OCI-LY1 (cell line): ENCODE measurements around the gene PTF1A.

Source experiments
- H2AFZ ChIP-seq: fragments of 200-600 bp; sonication (generic), shearing (Covaris generic); 2 replicates; pipeline ENCODE4 v1.6.0; 2014; ENCODE audit warnings: antibody characterized with exemption, mild to moderate bottlenecking, low read length
- H3F3A ChIP-seq: fragments of 200-600 bp; sonication (generic), shearing (Covaris generic); 2 replicates; pipeline ENCODE4 v1.6.0; 2014; ENCODE audit warnings: mild to moderate bottlenecking, antibody characterized with exemption, low read length, moderate library complexity; ENCODE audit not compliant: insufficient read depth
- H3K27ac ChIP-seq: fragments of 200-600 bp; sonication (generic); 2 replicates; pipeline ENCODE4 v1.5.1; 2014; ENCODE audit warnings: low read length, mixed run types, mild to moderate bottlenecking, low read depth; ENCODE audit not compliant: poor library complexity, severe bottlenecking
- H3K27me3 ChIP-seq: fragments of 200-600 bp; sonication (generic); 2 replicates; pipeline ENCODE4 v1.6.0; 2014; ENCODE audit warnings: antibody characterized with exemption, mild to moderate bottlenecking, low read length, moderate library complexity; ENCODE audit not compliant: insufficient read depth
- H3K36me3 ChIP-seq: fragments of 200-600 bp; sonication (generic); 2 replicates; pipeline ENCODE4 v1.6.1; 2014; ENCODE audit warnings: mild to moderate bottlenecking, antibody characterized with exemption, low read length, moderate library complexity, mixed read lengths; ENCODE audit not compliant: insufficient read depth
- H3K4me1 ChIP-seq: fragments of 200-600 bp; sonication (generic); 2 replicates; pipeline ENCODE4 v1.5.1; 2014; ENCODE audit warnings: mild to moderate bottlenecking, low read length, moderate library complexity; ENCODE audit not compliant: insufficient read depth, severe bottlenecking
- H3K4me2 ChIP-seq: fragments of 200-600 bp; sonication (generic), shearing (Covaris generic); 2 replicates; pipeline ENCODE4 v1.6.1; 2014; ENCODE audit warnings: low read length
- H3K4me3 ChIP-seq: fragments of 200-600 bp; sonication (generic); 2 replicates; pipeline ENCODE4 v1.5.1; 2014; ENCODE audit warnings: low read length, low read depth, mild to moderate bottlenecking, mixed read lengths; ENCODE audit not compliant: poor library complexity, severe bottlenecking
- H3K79me2 ChIP-seq: fragments of 200-600 bp; shearing (Covaris generic); 2 replicates; pipeline ENCODE4 v1.6.1; 2016; ENCODE audit warnings: mixed run types, low read length, mixed read lengths; ENCODE audit not compliant: insufficient read depth
- H3K9ac ChIP-seq: fragments of 200-600 bp; sonication (generic), shearing (Covaris generic); 2 replicates; pipeline ENCODE4 v1.6.1; 2014; ENCODE audit warnings: mild to moderate bottlenecking, low read length, mixed read lengths
- H3K9me2 ChIP-seq: fragments of 200-600 bp; sonication (generic), shearing (Covaris generic); 2 replicates; pipeline ENCODE4 v1.6.1; 2014; ENCODE audit warnings: low read depth, mild to moderate bottlenecking, low read length, mixed read lengths
- H3K9me3 ChIP-seq: fragments of 200-600 bp; shearing (Covaris generic); 2 replicates; pipeline ENCODE4 v1.6.1; 2014; ENCODE audit warnings: low read length, mixed read lengths
- H4K20me1 ChIP-seq: fragments of 200-600 bp; sonication (generic), shearing (Covaris generic); 2 replicates; pipeline ENCODE4 v1.6.0; 2016; ENCODE audit warnings: mild to moderate bottlenecking, low read length; ENCODE audit not compliant: insufficient read depth
- EZH2 ChIP-seq: fragments of 200-600 bp; sonication (generic), shearing (Covaris generic); IDR thresholded peaks from 2 replicates; pipeline ENCODE4 v1.8.0; 2017; ENCODE audit warnings: borderline replicate concordance, mixed run types, mild to moderate bottlenecking, antibody characterized with exemption, low read length, moderate library complexity, mixed read lengths
- TF ChIP-seq, protein P1 (sequence below): fragments of 200-600 bp; sonication (generic), shearing (Covaris generic); IDR thresholded peaks from 2 replicates; pipeline ENCODE4 v1.5.1; 2017; ENCODE audit warnings: mild to moderate bottlenecking, antibody characterized with exemption, low read length, moderate library complexity, mixed read lengths

PTF1A gene

DNA sequence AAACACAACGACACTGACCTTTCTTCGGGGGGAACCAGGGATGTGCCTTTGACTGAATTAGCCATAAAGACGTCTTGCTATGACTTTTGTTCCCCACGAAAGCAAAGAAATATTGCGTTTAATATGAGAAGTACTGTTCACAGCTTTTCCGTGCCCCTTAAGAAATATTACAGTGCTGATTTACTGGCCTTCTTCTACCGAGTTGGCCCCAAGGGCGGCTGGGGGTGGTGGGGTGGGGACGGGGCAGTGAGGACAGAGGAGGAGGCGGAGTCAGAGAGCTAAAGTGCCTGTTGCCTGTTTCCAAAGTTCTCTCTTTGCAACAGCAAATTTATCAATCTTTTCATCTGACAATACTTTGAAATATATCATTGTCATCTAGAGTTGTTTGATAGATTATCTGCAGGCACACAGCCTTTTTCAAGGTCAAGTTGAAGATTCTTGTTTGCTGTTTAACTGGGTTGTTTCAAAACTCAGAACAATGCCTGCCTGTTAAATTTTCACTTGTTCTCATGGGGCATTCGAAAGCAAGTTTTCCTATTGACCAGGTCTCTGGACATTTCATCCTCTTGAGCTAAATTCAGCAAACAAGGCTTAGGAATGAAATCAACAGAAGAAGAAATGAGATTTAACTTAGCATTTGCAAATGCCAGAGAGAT, 9.0 kb downstream of the PTF1A start:
- H3K9me3 ChIP-seq = no peaks in the 10 kb centered on the region
- no peaks in the 10 kb centered on the region for H3K27me3 ChIP-seq
- H3K36me3 ChIP-seq = no peaks in the 10 kb centered on the region
- no peaks in the 10 kb centered on the region for H3F3A ChIP-seq
- no peak overlapping the region for H3K27ac ChIP-seq
- no peak overlapping the region for H3K9ac ChIP-seq
- no peak overlapping the region for H2AFZ ChIP-seq
- H4K20me1 ChIP-seq = no peaks in the 10 kb centered on the region
- no peaks in the 10 kb centered on the region for H3K79me2 ChIP-seq
- TF ChIP-seq, protein P1, sequence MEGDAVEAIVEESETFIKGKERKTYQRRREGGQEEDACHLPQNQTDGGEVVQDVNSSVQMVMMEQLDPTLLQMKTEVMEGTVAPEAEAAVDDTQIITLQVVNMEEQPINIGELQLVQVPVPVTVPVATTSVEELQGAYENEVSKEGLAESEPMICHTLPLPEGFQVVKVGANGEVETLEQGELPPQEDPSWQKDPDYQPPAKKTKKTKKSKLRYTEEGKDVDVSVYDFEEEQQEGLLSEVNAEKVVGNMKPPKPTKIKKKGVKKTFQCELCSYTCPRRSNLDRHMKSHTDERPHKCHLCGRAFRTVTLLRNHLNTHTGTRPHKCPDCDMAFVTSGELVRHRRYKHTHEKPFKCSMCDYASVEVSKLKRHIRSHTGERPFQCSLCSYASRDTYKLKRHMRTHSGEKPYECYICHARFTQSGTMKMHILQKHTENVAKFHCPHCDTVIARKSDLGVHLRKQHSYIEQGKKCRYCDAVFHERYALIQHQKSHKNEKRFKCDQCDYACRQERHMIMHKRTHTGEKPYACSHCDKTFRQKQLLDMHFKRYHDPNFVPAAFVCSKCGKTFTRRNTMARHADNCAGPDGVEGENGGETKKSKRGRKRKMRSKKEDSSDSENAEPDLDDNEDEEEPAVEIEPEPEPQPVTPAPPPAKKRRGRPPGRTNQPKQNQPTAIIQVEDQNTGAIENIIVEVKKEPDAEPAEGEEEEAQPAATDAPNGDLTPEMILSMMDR = no peak
- no peak for TF ChIP-seq EZH2
- H3K4me3 ChIP-seq = no peak overlapping the region
- no peaks in the 10 kb centered on the region for H3K4me1 ChIP-seq
- H3K4me2 ChIP-seq = no peak overlapping the region
- no peaks in the 10 kb centered on the region for H3K9me2 ChIP-seq

- Histone ChIP-seq H3K9me2 (no peaks in the 10 kb centered on the region), H3K79me2 (no peaks in the 10 kb centered on the region), H4K20me1 (no peaks in the 10 kb centered on the region), H3F3A (no peaks in the 10 kb centered on the region), H3K9ac (no peak overlapping the region), H3K9me3 (no peaks in the 10 kb centered on the region), H3K4me1 (no peaks in the 10 kb centered on the region), H3K27ac (no peak overlapping the region), H3K36me3 (no peaks in the 10 kb centered on the region), H3K27me3 (no peaks in the 10 kb centered on the region), H2AFZ (no peak overlapping the region), H3K4me3 (no peak overlapping the region), H3K4me2 (no peak overlapping the region)
- TF ChIP-seq, protein P1 = no peak
- TF ChIP-seq EZH2 = no peak
Measured at GRCh38 chr10:23201837-23202236, 9.7 kb downstream of the PTF1A start.

DNA sequence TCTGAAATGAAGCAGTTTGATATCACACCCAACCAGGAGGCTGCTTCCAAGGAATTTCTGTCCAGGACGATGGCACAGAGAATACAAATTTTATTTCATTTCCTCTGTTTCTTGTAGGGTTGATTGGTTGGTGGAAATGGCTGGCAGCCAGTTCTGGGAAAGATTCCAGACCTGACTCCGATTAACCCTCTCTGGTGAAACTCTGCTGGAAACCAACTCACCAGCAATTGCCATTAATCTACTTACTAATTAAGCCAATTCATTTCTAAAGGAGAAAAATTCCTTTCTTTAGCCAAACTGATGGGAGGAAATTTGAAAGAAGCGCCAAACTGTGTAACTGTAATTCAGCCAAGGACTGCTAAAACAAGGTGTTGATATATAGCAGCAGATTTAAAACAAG, 10.7 kb downstream of the PTF1A start:
- Histone ChIP-seq H3K9me3 (no peaks in the 10 kb centered on the region), H3K79me2 (no peaks in the 10 kb centered on the region), H3K36me3 (no peaks in the 10 kb centered on the region), H3K4me2 (no peak overlapping the region), H3F3A (no peaks in the 10 kb centered on the region), H2AFZ (no peak overlapping the region), H3K9ac (no peak overlapping the region), H3K4me3 (no peak overlapping the region), H3K4me1 (no peaks in the 10 kb centered on the region), H4K20me1 (no peaks in the 10 kb centered on the region), H3K27ac (no peak overlapping the region), H3K9me2 (no peaks in the 10 kb centered on the region), H3K27me3 (no peaks in the 10 kb centered on the region)
- TF ChIP-seq, protein P1 = no peak
- TF ChIP-seq EZH2 = no peak
